A549 treated with DMSO at 1 μM for 4 hours (cell line): ENCODE data around the gene FDXR. TPM values are rescaled to one million over a fixed set of nuclear protein-coding genes. Genes with fewer than 3 reads are reported as not detected.

Experiments
- total RNA-seq: library from RNA; stranded (reverse); fragments of 200-300 nt; extraction: Qiagen RNA extraction; gene quantifications from 5 replicates; pipeline ENCODE4 v1.2.3, GENCODE V29; 2022; ENCODE audit warnings: low read depth

The FDXR gene
- 54.9 to 76.2 TPM (median 59.9 TPM) in 5 replicates for total RNA-seq

GRCh38 chr17:74872313-74873036 is at the start of gene FDXR:
FDXR (minus strand) TSS chr17:74872994; CDS start chr17:74872944, 50 bp downstream.

DNA sequence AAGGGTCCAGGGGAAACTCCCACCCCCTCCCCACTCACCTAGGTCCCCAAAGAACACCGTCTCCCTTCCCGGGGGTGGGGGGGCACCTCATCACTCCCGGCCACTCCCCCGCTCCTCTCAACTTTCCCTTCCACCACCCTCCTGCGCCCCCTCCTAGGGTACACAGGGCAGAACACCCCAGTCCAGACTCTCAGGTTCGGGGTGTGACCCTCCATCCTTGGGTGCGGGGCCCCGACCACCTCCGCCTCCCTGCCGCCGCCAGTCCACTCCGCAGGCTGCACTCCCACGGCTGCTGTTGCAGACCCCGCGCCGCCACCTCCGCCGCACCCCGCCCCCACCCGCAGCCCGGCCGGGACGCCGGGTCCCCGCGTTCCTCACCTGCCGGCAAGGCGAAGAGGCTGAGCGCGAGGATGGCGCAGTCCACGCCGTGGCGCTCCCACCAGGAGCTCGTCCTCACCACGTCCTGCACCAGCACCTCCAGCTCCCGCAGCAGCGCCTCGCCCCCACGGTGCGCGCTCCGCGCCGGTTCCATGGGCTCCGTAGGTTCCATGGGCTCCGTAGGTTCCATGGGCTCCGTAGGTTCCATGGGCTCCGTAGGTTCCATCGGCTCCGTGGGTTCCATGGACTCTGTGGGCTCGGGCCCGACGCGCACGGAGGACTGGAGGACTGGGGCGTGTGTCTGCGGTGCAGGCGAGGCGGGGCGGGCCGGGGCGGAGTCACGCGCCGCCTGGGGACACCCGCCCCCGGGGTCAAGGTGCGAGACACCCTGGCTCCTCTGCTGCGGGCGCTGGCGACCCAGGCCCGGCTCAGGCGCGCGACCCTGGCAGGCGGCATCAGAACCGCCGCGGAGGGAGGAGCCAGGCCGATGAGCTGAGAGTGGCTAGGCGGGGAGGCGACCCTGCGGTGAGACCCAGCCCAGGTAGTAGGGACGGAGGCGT is 20.4 kb upstream of the FDXR start, which contains the start of gene FADS6:
TSS of gene FADS6 (minus strand) at position 660 of the 938 bp plus-strand sequence. CDS start at position 622, 38 bp downstream.

GRCh38 chr17:74859459-74860228 is 13.2 kb downstream of the FDXR start, which contains the start of gene GRIN2C:
GRIN2C (minus strand) TSS chr17:74859885; CDS start chr17:74855092, 4,793 bp downstream.

Other genes with a start within 250 kb of the FDXR start
- not detected in 5 replicates for gene CD300E, start 249.3 kb downstream of the FDXR start, total RNA-seq
- gene CD300LF, start 160.1 kb downstream of the FDXR start, total RNA-seq, result not detected in 5 replicates
- gene RAB37, start 135.7 kb downstream of the FDXR start, total RNA-seq, result 0.99 to 1.6 TPM (median 1.3 TPM) in 5 replicates
- gene NHERF1, start 124.4 kb downstream of the FDXR start, total RNA-seq, result 35.8 to 49.4 TPM (median 45.3 TPM) in 5 replicates
- 52.1 to 64.3 TPM (median 56.3 TPM) in 5 replicates for gene NAT9, start 96.6 kb downstream of the FDXR start, total RNA-seq
- gene GRIN2C, start 13.1 kb downstream of the FDXR start, total RNA-seq, result 0.06 to 0.61 TPM (median 0.23 TPM) in 5 replicates
- 0.10 TPM in 1 of 5 replicates, not detected in the others for gene FADS6, start 20.6 kb upstream of the FDXR start, total RNA-seq
- 0.02 to 0.11 TPM (median 0.06 TPM) in 5 replicates for gene USH1G, start 50.3 kb upstream of the FDXR start, total RNA-seq
- 0.06 to 0.18 TPM (median 0.07 TPM) in 5 replicates for gene OTOP2, start 51.3 kb upstream of the FDXR start, total RNA-seq
- not detected in 5 replicates for gene OTOP3, start 62.9 kb upstream of the FDXR start, total RNA-seq
- 6.3 to 7.3 TPM (median 7.2 TPM) in 5 replicates for gene HID1, start 99.8 kb upstream of the FDXR start, total RNA-seq
- 35.3 to 50.0 TPM (median 44.7 TPM) in 5 replicates for gene CDR2L, start 114.6 kb upstream of the FDXR start, total RNA-seq
- 74.1 to 83.2 TPM (median 79.3 TPM) in 5 replicates for gene MRPL58, start 139.7 kb upstream of the FDXR start, total RNA-seq
- gene ATP5PD, start 174.0 kb upstream of the FDXR start, total RNA-seq, result 451 to 527 TPM (median 489 TPM) in 5 replicates
- 28.0 to 29.8 TPM (median 29.0 TPM) in 5 replicates for gene KCTD2, start 174.2 kb upstream of the FDXR start, total RNA-seq
- 23.9 to 31.5 TPM (median 27.3 TPM) in 5 replicates for gene SLC16A5, start 215.0 kb upstream of the FDXR start, total RNA-seq
- 14.9 to 20.8 TPM (median 17.9 TPM) in 5 replicates for gene ARMC7, start 237.0 kb upstream of the FDXR start, total RNA-seq